Measurements from ENCODE around the gene FREM2. TPM values are rescaled to one million over a fixed set of nuclear protein-coding genes. Genes with fewer than 3 reads are reported as not detected.

FREM2 gene
- total and polyA plus RNA-seq, 2 experiments from 2014 or later: 2.4 to 29.8 TPM

GRCh38 chr13:38796890-38797289 lies 110.0 kb downstream of the FREM2 start:
- peaks cover 6% of the 10 kb centered on the region; the same call in 1 of the 2 replicates for H3K4me1 ChIP-seq (ENCODE audit: insufficient read depth)
- no peak for TF ChIP-seq STAT1 (IDR thresholded peaks at IDR 0.05; ENCODE audit: unreplicated experiment)
- no peak for TF ChIP-seq NANOG (IDR thresholded peaks at IDR 0.05; ENCODE audit: borderline replicate concordance)
- TF ChIP-seq EZH2phosphoT487 (IDR thresholded peaks at IDR 0.05; ENCODE audit: unreplicated experiment): no peak
- TF ChIP-seq EZH2 (IDR thresholded peaks at IDR 0.05; ENCODE audit: low read depth, unreplicated experiment): no peak
- no peak for TF ChIP-seq CTCF (conservative IDR thresholded peaks at IDR 0.05; ENCODE audit: low read depth in 2 of 2)
- TF ChIP-seq REST (IDR thresholded peaks at IDR 0.05; ENCODE audit: unreplicated experiment): no peak
- no peak for TF ChIP-seq ETS1 (IDR thresholded peaks at IDR 0.05)
- TF ChIP-seq ZNF331 (CRISPR knock-in tag; IDR thresholded peaks at IDR 0.05; ENCODE audit: low read depth): no peak
- no peak for TF ChIP-seq CREB1 (CRISPR knock-in tag; IDR thresholded peaks at IDR 0.05; ENCODE audit: low read depth)
- no peak for TF ChIP-seq ZNF114 (CRISPR knock-in tag; IDR thresholded peaks at IDR 0.05)
- TF ChIP-seq ZNF462 (CRISPR knock-in tag; IDR thresholded peaks at IDR 0.05): no peak
- TF ChIP-seq JUNB (IDR thresholded peaks at IDR 0.05; ENCODE audit: unreplicated experiment): no peak
- no peak for TF ChIP-seq POLR2AphosphoS5 (IDR thresholded peaks at IDR 0.05; ENCODE audit: low read depth)
- no peaks in the 10 kb centered on the region for H3K27me3 Mint-ChIP-seq (ENCODE audit: insufficient read depth, low read depth, poor library complexity)
- no peak overlapping the region for H3K27ac ChIP-seq (ENCODE audit: low read depth)
- H3K4me2 ChIP-seq: no peak overlapping the region
- no peaks in the 10 kb centered on the region for H3K79me2 ChIP-seq (replicated peaks; ENCODE audit: insufficient read depth)
- peaks cover 8% of the 10 kb centered on the region for H3K4me1 Mint-ChIP-seq
- H3K4me3 Mint-ChIP-seq: no peak overlapping the region
- DNase-seq (ENCODE audit: low spot score) (no peak), ATAC-seq (no peak)
- H3K4me3 ChIP-seq: no peak overlapping the region
- H2AFZ ChIP-seq: no peak overlapping the region
- H3K9me2 ChIP-seq (ENCODE audit: insufficient read depth): no peaks in the 10 kb centered on the region
- H3K9me3 Mint-ChIP-seq: peaks cover 9% of the 10 kb centered on the region; the same call in 1 of the 3 replicates
- no peaks in the 10 kb centered on the region for H3F3A ChIP-seq (replicated peaks; ENCODE audit: low read depth)
- H3K27ac Mint-ChIP-seq: no peak overlapping the region
- no peaks in the 10 kb centered on the region for H4K20me1 ChIP-seq (replicated peaks; ENCODE audit: insufficient read depth)
- H3K36me3 ChIP-seq (ENCODE audit: insufficient read depth): no peaks in the 10 kb centered on the region
- no peaks in the 10 kb centered on the region for H3K27me3 ChIP-seq (ENCODE audit: insufficient read depth)
- peaks cover 13% of the 10 kb centered on the region for H3K36me3 Mint-ChIP-seq (ENCODE audit: low read depth)

Measured in GM23338 (cell line).